Measurements from ENCODE around the gene ACAA2. TPM values are rescaled to one million over a fixed set of nuclear protein-coding genes. Genes with fewer than 3 reads are reported as not detected.
"Not testable (repeated sequence)": the region's sequence is repeated elsewhere in the genome, so short reads cannot be mapped to it uniquely, and the experiment has no call there.

Gene ACAA2
- total RNA-seq, 2 experiments from 2014 or later = 5.7 to 6.2 TPM

GRCh38 chr18:49804096-49804495, 9.2 kb downstream of the ACAA2 start:
- no peaks in the 10 kb centered on the region for H3K27me3 Mint-ChIP-seq
- Histone ChIP-seq H3K36me3 (ENCODE audit: insufficient read depth, low read length) (peaks cover 8% of the 10 kb centered on the region), H3K27me3 (ENCODE audit: control insufficient read depth in 1 of 2, insufficient read depth in 2 of 2, low read length in 2 of 2) (no peaks in the 10 kb centered on the region), H3K27ac (ENCODE audit: low read depth in 1 of 2, low read length in 2 of 2) (no peak overlapping the region), H3K9me3 (ENCODE audit: control insufficient read depth in 1 of 2, insufficient read depth in 1 of 2, low read length in 2 of 2) (peaks cover 0 to 4% of the 10 kb centered on the region in 2 experiments), H3K4me3 (ENCODE audit: low read length) (no peak overlapping the region), H3K4me1 (ENCODE audit: insufficient read depth, low read length) (no peaks in the 10 kb centered on the region)
- H3K27ac Mint-ChIP-seq = no peak overlapping the region
- no peak for DNase-seq
- H3K4me3 Mint-ChIP-seq = no peak overlapping the region
- H3K4me1 Mint-ChIP-seq (ENCODE audit: low read depth) = peaks cover 32% of the 10 kb centered on the region
- no peak for ATAC-seq (ENCODE audit: poor library complexity)
- intact Hi-C loops (cut with DNase I, micrococcal nuclease) = no loop called here
- CTCF ChIA-PET = no interaction called here
- H3K9me3 Mint-ChIP-seq = peaks cover 5% of the 10 kb centered on the region
- no peak for TF ChIP-seq CTCF (IDR thresholded peaks at IDR 0.05)
- H3K36me3 Mint-ChIP-seq (ENCODE audit: low read depth) = peaks cover 60% of the 10 kb centered on the region
- POLR2A ChIA-PET = no interaction called here

GRCh38 chr18:49802623-49803022, 10.7 kb downstream of the ACAA2 start:
- H3K27ac ChIP-seq (ENCODE audit: low read depth in 1 of 2, low read length in 2 of 2) = no peak overlapping the region
- TF ChIP-seq CTCF (IDR thresholded peaks at IDR 0.05) = no peak
- ATAC-seq (ENCODE audit: poor library complexity) (no peak), DNase-seq (no peak)
- intact Hi-C loops (cut with DNase I, micrococcal nuclease) = no loop called here
- Mint-ChIP-seq H3K4me1 (ENCODE audit: low read depth) (peaks cover 27% of the 10 kb centered on the region), H3K9me3 (no peaks in the 10 kb centered on the region), H3K27ac (no peak overlapping the region), H3K27me3 (no peaks in the 10 kb centered on the region), H3K4me3 (no peak overlapping the region), H3K36me3 (ENCODE audit: low read depth) (peaks cover 52% of the 10 kb centered on the region)
- H3K9me3 ChIP-seq (ENCODE audit: control insufficient read depth in 1 of 2, insufficient read depth in 1 of 2, low read length in 2 of 2) = peaks cover 0 to 3% of the 10 kb centered on the region in 2 experiments
- ChIA-PET CTCF (no interaction called here), POLR2A (no interaction called here)
- no peaks in the 10 kb centered on the region for H3K27me3 ChIP-seq (ENCODE audit: control insufficient read depth in 1 of 2, insufficient read depth in 2 of 2, low read length in 2 of 2)
- H3K4me1 ChIP-seq (ENCODE audit: insufficient read depth, low read length) = no peaks in the 10 kb centered on the region
- no peak overlapping the region for H3K4me3 ChIP-seq (ENCODE audit: low read length)
- peaks cover 8% of the 10 kb centered on the region for H3K36me3 ChIP-seq (ENCODE audit: insufficient read depth, low read length)

- H3K9me3 Mint-ChIP-seq; intact Hi-C loops (cut with DNase I, micrococcal nuclease); H3K4me1 ChIP-seq (ENCODE audit: insufficient read depth, low read length); DNase-seq; H3K4me3 ChIP-seq (ENCODE audit: low read length); H3K27ac Mint-ChIP-seq; CTCF ChIA-PET; H3K9me3 ChIP-seq (ENCODE audit: control insufficient read depth in 1 of 2, insufficient read depth in 1 of 2, low read length in 2 of 2); ATAC-seq (ENCODE audit: poor library complexity); H3K4me3 Mint-ChIP-seq; H3K27me3 ChIP-seq (ENCODE audit: control insufficient read depth in 1 of 2, insufficient read depth in 2 of 2, low read length in 2 of 2); H3K27ac ChIP-seq (ENCODE audit: low read depth in 1 of 2, low read length in 2 of 2); POLR2A ChIA-PET; H3K27me3 Mint-ChIP-seq: not testable (repeated sequence)
- H3K36me3 ChIP-seq (ENCODE audit: insufficient read depth, low read length) = peaks cover 21% of the 10 kb centered on the region
- peaks cover 54% of the 10 kb centered on the region for H3K36me3 Mint-ChIP-seq (ENCODE audit: low read depth)
- H3K4me1 Mint-ChIP-seq (ENCODE audit: low read depth) = peaks cover 15% of the 10 kb centered on the region
Observed at GRCh38 chr18:49800491-49800890, 12.8 kb downstream of the ACAA2 start.

- H3K27ac ChIP-seq (ENCODE audit: low read depth in 1 of 2, low read length in 2 of 2); H3K27me3 ChIP-seq (ENCODE audit: control insufficient read depth in 1 of 2, insufficient read depth in 2 of 2, low read length in 2 of 2); CTCF ChIA-PET; H3K4me3 Mint-ChIP-seq; H3K9me3 ChIP-seq (ENCODE audit: control insufficient read depth in 1 of 2, insufficient read depth in 1 of 2, low read length in 2 of 2); H3K4me3 ChIP-seq (ENCODE audit: low read length); ATAC-seq (ENCODE audit: poor library complexity); H3K4me1 ChIP-seq (ENCODE audit: insufficient read depth, low read length); H3K4me1 Mint-ChIP-seq (ENCODE audit: low read depth); H3K27me3 Mint-ChIP-seq; DNase-seq; POLR2A ChIA-PET; H3K27ac Mint-ChIP-seq; H3K9me3 Mint-ChIP-seq: not testable (repeated sequence)
- intact Hi-C loops (cut with DNase I, micrococcal nuclease) = loop anchor here in 1 of 2 experiments (5.0 kb wide), 1 partner anchor 42 kb away; no protein-coding TSS in a partner anchor
- H3K36me3 Mint-ChIP-seq (ENCODE audit: low read depth) = peaks cover 59% of the 10 kb centered on the region
- peaks cover 27% of the 10 kb centered on the region for H3K36me3 ChIP-seq (ENCODE audit: insufficient read depth, low read length)
Observed at GRCh38 chr18:49799806-49800205, 13.5 kb downstream of the ACAA2 start.
